ENCODE data around the gene CEP112. TPM values are rescaled to one million over a fixed set of nuclear protein-coding genes. Genes with fewer than 3 reads are reported as not detected.

Gene CEP112
- total and polyA plus RNA-seq, 9 of the 15 experiments (the other 6 are each of a cell fraction or from before 2014, with no cell fraction given): 0.84 TPM; not detected in 8

GRCh38 chr17:66172144-66172543, 19.8 kb downstream of the CEP112 start:
- 0% methylated on average over 5 of the region's 5 CpGs for WGBS (ENCODE audit: insufficient coverage, low coverage, missing lambda C conversion rate)
- no peaks in the 10 kb centered on the region for H3K79me2 ChIP-seq (ENCODE audit: control insufficient read depth, insufficient read depth, low read length)
- H2AFZ ChIP-seq (ENCODE audit: low read depth, low read length): no peak overlapping the region
- TF ChIP-seq FOXA1 (IDR thresholded peaks at IDR 0.05; ENCODE audit: borderline replicate concordance) (no peak), POLR2AphosphoS5 (IDR thresholded peaks at IDR 0.05; ENCODE audit: control insufficient read depth, insufficient read depth, low read depth, low read length) (no peak), MTA1 (IDR thresholded peaks at IDR 0.05; ENCODE audit: borderline replicate concordance) (no peak), CBFA2T2 (conservative IDR thresholded peaks at IDR 0.05) (no peak)
- no peak overlapping the region for H3K27ac ChIP-seq (ENCODE audit: extremely low read depth, low read depth, low read length)
- H3K9me3 ChIP-seq (replicated peaks; ENCODE audit: control insufficient read depth, insufficient read depth, low read depth, low read length): no peaks in the 10 kb centered on the region
- DNase-seq (ENCODE audit: extremely low read depth in 1 of 4, low spot score in 3 of 4) (no peak), FAIRE-seq (no peak), ATAC-seq (no peak)
- H3K4me1 ChIP-seq (replicated peaks in 1 of 2; ENCODE audit: control insufficient read depth in 2 of 2, insufficient read depth in 2 of 2, low read length in 2 of 2): no peaks in the 10 kb centered on the region
- in situ Hi-C loops (cut with MboI): no loop called here
- no peak overlapping the region for H3K4me3 ChIP-seq
- no peaks in the 10 kb centered on the region for H4K20me1 ChIP-seq (replicated peaks; ENCODE audit: control insufficient read depth, insufficient read depth, low read length)
- no peaks in the 10 kb centered on the region for H3K9me1 ChIP-seq (ENCODE audit: control insufficient read depth, insufficient read depth, low read length)
- ChIA-PET POLR2A (no interaction called here), CTCF (ENCODE audit: low intra/inter-chr PET ratio) (no interaction called here)
- intact Hi-C loops (cut with micrococcal nuclease): no loop called here
- H3K27me3 ChIP-seq (ENCODE audit: control insufficient read depth in 2 of 2, insufficient read depth in 2 of 2, low read length in 2 of 2): 0 out of 5 replicates have a peak, but pooled peaks cover 0 to 3% of the 10 kb centered on the region in 2 experiments
- H3K4me2 ChIP-seq (ENCODE audit: insufficient read depth, low read length): no peak overlapping the region
- H3K36me3 ChIP-seq (ENCODE audit: control insufficient read depth, insufficient read depth, low read length): no peaks in the 10 kb centered on the region
- no peak overlapping the region for H3K9ac ChIP-seq (ENCODE audit: insufficient read depth in 1 of 2, low read depth in 2 of 2, low read length in 2 of 2)
- BruUV-seq (replicated peaks): no TSS peak

DNA sequence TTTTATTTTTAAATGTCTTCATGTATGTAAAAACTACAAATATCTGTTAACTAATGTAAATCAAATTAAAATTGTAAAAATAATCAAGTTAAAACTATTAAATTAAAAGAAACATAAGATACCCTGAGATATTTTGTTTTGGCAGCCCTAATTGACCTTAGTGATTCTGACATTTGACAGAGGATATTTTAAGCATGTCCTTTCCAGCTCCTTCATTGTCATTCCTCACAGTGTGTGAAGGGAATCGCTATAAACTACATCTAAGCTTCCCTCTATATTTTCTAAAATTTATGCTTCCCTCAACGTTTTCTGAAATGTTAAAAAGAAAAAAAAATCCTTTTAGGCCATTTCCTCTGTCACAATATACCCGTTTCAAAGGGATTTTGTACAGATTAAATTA, 20.2 kb downstream of the CEP112 start:
- Histone ChIP-seq H3K9me3 (replicated peaks; ENCODE audit: control insufficient read depth, insufficient read depth, low read depth, low read length) (no peaks in the 10 kb centered on the region), H3K79me2 (ENCODE audit: control insufficient read depth, insufficient read depth, low read length) (no peaks in the 10 kb centered on the region), H4K20me1 (replicated peaks; ENCODE audit: control insufficient read depth, insufficient read depth, low read length) (no peaks in the 10 kb centered on the region), H3K27ac (ENCODE audit: extremely low read depth, low read depth, low read length) (no peak overlapping the region), H3K36me3 (ENCODE audit: control insufficient read depth, insufficient read depth, low read length) (no peaks in the 10 kb centered on the region), H3K4me3 (no peak overlapping the region), H3K9ac (ENCODE audit: insufficient read depth in 1 of 2, low read depth in 2 of 2, low read length in 2 of 2) (no peak overlapping the region), H3K4me2 (ENCODE audit: insufficient read depth, low read length) (no peak overlapping the region), H2AFZ (ENCODE audit: low read depth, low read length) (no peak overlapping the region), H3K4me1 (replicated peaks in 1 of 2; ENCODE audit: control insufficient read depth in 2 of 2, insufficient read depth in 2 of 2, low read length in 2 of 2) (no peaks in the 10 kb centered on the region), H3K27me3 (ENCODE audit: control insufficient read depth in 2 of 2, insufficient read depth in 2 of 2, low read length in 2 of 2) (0 out of 5 replicates have a peak, but pooled peaks cover 0 to 3% of the 10 kb centered on the region in 2 experiments), H3K9me1 (ENCODE audit: control insufficient read depth, insufficient read depth, low read length) (no peaks in the 10 kb centered on the region)
- CTCF ChIA-PET (ENCODE audit: low intra/inter-chr PET ratio): no interaction called here
- 0% methylated on average over 3 of the region's 3 CpGs for WGBS (ENCODE audit: insufficient coverage, low coverage, missing lambda C conversion rate)
- intact Hi-C loops (cut with micrococcal nuclease) (no loop called here), in situ Hi-C loops (cut with MboI) (no loop called here)
- DNase-seq (ENCODE audit: extremely low read depth in 1 of 4, low spot score in 3 of 4): no peak
- ATAC-seq: no peak
- no TSS peak for BruUV-seq (replicated peaks)
- POLR2A ChIA-PET: no interaction called here
- FAIRE-seq: no peak
- TF ChIP-seq STAT5B (CRISPR knock-in tag; IDR thresholded peaks at IDR 0.05) (no peak), CCAR2 (IDR thresholded peaks at IDR 0.05; ENCODE audit: low read depth, low read length) (no peak), TARDBP (IDR thresholded peaks at IDR 0.05) (no peak), NFE2 (IDR thresholded peaks at IDR 0.05; ENCODE audit: low read depth) (no peak), SIN3A (IDR thresholded peaks at IDR 0.05; ENCODE audit: borderline replicate concordance in 2 of 2, control insufficient read depth in 1 of 2, low read depth in 2 of 2, low read length in 2 of 2) (no peak), ELF2 (CRISPR knock-in tag; IDR thresholded peaks at IDR 0.05) (no peak), PHB (CRISPR knock-in tag; IDR thresholded peaks at IDR 0.05) (no peak), CBX1 (IDR thresholded peaks at IDR 0.05; ENCODE audit: low read depth) (no peak), ZBTB1 (CRISPR knock-in tag; IDR thresholded peaks at IDR 0.05; ENCODE audit: borderline replicate concordance, low read depth) (no peak), E2F1 (CRISPR knock-in tag; IDR thresholded peaks at IDR 0.05) (no peak), ZNF3 (CRISPR knock-in tag; IDR thresholded peaks at IDR 0.05) (no peak)
- TF ChIP-seq, protein P1, sequence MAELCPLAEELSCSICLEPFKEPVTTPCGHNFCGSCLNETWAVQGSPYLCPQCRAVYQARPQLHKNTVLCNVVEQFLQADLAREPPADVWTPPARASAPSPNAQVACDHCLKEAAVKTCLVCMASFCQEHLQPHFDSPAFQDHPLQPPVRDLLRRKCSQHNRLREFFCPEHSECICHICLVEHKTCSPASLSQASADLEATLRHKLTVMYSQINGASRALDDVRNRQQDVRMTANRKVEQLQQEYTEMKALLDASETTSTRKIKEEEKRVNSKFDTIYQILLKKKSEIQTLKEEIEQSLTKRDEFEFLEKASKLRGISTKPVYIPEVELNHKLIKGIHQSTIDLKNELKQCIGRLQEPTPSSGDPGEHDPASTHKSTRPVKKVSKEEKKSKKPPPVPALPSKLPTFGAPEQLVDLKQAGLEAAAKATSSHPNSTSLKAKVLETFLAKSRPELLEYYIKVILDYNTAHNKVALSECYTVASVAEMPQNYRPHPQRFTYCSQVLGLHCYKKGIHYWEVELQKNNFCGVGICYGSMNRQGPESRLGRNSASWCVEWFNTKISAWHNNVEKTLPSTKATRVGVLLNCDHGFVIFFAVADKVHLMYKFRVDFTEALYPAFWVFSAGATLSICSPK (IDR thresholded peaks at IDR 0.05; ENCODE audit: borderline replicate concordance): no peak
